Left cardiac atrium (tissue), 4 donors: ENCODE measurements around the gene UNC119B. TPM values are rescaled to one million over a fixed set of nuclear protein-coding genes. Genes with fewer than 3 reads are reported as not detected.
"Not testable (repeated sequence)": the region's sequence is repeated elsewhere in the genome, so short reads cannot be mapped to it uniquely, and the experiment has no call there.

Experiments used
- ATAC-seq, 2 donors: fragments of 200-7000 bp; cut with Tn5 transposase; one replicate each; pipeline ENCODE4 v1.9.1; 2020; ENCODE audit warnings: mild to moderate bottlenecking in 2 of 2, moderate library complexity in 2 of 2
- DNase-seq: peaks from one replicate; pipeline ENCODE4 v3.0.0-alpha.2; 2020
- intact Hi-C, 2 donors: fragments of 100-400 bp; cut with DNase I; formaldehyde crosslinking; loops; one replicate each; pipeline versions ENCODE4 v1.14.1 to v1.15.1; 2022 to 2023
- total RNA-seq, 2 donors: library from RNA; stranded (reverse); fragmentation: NEBNext Ultra II Directional; extraction: Animal tissue kit (Norgen Biotek cat#: 25700); gene quantifications; one replicate each; pipeline ENCODE4 v1.2.1, GENCODE V29; 2021
- donor health status: DM: no; HTN: yes; CAD: no.
- donor health status: DM: no; HTN: yes; CAD: no; lungs with severe emphysema.
- donor health status: DM: yes; HTN: yes; CAD: no.
- donor health status: Dilated cardiomyopathy.

Gene UNC119B
- total RNA-seq, 2 donors from 2014 or later: 14.2 to 18.2 TPM

GRCh38 chr12:120711411-120711810 is 1.2 kb downstream of the UNC119B start:
- ATAC-seq (no peak), DNase-seq (no peak)
- intact Hi-C loops: no loop called here

GRCh38 chr12:120712610-120713009 is 2.4 kb downstream of the UNC119B start:
- ATAC-seq (no peak), DNase-seq (no peak)
- intact Hi-C loops: no loop called here

GRCh38 chr12:120713861-120714482 is 3.7 kb downstream of the UNC119B start:
- intact Hi-C loops: loop anchor here in 1 of 2 donors (2.0 kb wide), 2 partner anchors 67 to 131 kb away; no protein-coding TSS in a partner anchor
- DNase-seq (peak; percentile 65), ATAC-seq (peak; percentile 55 to 59)

- no peak for DNase-seq
- no peak for ATAC-seq
- intact Hi-C loops: loop anchor here in 1 of 2 donors (5.0 kb wide), 2 partner anchors 71 to 136 kb away; partner anchors contain the start of gene POP5
These were observed 7.8 kb downstream of the UNC119B start for GRCh38 chr12:120718055-120718454.

GRCh38 chr12:120719072-120719471 is 8.8 kb downstream of the UNC119B start:
- no peak for DNase-seq
- intact Hi-C loops: loop anchor here in 1 of 2 donors (5.0 kb wide), 2 partner anchors 72 to 137 kb away; partner anchors contain the start of gene POP5
- ATAC-seq: no peak

- DNase-seq (no peak), ATAC-seq (no peak)
- intact Hi-C loops: loop anchor here in 1 of 2 donors (5.0 kb wide), 2 partner anchors 72 to 137 kb away; partner anchors contain the start of gene POP5
These were observed 9.4 kb downstream of the UNC119B start for GRCh38 chr12:120719496-120720233.

- ATAC-seq (peak; percentile 70 to 81), DNase-seq (no peak)
- intact Hi-C loops: no loop called here
These were observed 10.2 kb downstream of the UNC119B start for GRCh38 chr12:120720234-120720986.

GRCh38 chr12:120720987-120721801 is 10.9 kb downstream of the UNC119B start:
- ATAC-seq (no peak), DNase-seq (no peak)
- intact Hi-C loops: no loop called here

GRCh38 chr12:120721866-120722265 is 11.6 kb downstream of the UNC119B start:
- intact Hi-C loops: no loop called here
- no peak for DNase-seq
- ATAC-seq: no peak

GRCh38 chr12:120722784-120723183 is 12.5 kb downstream of the UNC119B start:
- intact Hi-C loops: no loop called here
- ATAC-seq (no peak), DNase-seq (no peak)

- DNase-seq (no peak), ATAC-seq (no peak)
- intact Hi-C loops: no loop called here
These were observed 14.5 kb downstream of the UNC119B start for GRCh38 chr12:120724720-120725119.

- intact Hi-C loops: no loop called here
- ATAC-seq: no peak
These were observed 14.9 kb downstream of the UNC119B start for GRCh38 chr12:120725151-120725658.

GRCh38 chr12:120725659-120726509 is 15.6 kb downstream of the UNC119B start, which contains the start of gene ACADS:
ACADS (plus strand) TSS chr12:120725826; CDS start chr12:120725886, 60 bp downstream.
- DNase-seq (peak; percentile 93), ATAC-seq (peak; percentile 99)
- intact Hi-C loops: no loop called here

More at GRCh38 chr12:120725151-120725658, 14.9 kb downstream of the UNC119B start:
- no peak for DNase-seq

- ATAC-seq (no peak), DNase-seq (no peak)
- intact Hi-C loops: no loop called here
These were observed 16.2 kb downstream of the UNC119B start for GRCh38 chr12:120726510-120726793.

- ATAC-seq (no peak), DNase-seq (no peak)
- intact Hi-C loops: no loop called here
These were observed 16.7 kb downstream of the UNC119B start for GRCh38 chr12:120726961-120727360.

- intact Hi-C loops, ATAC-seq, DNase-seq: not testable (repeated sequence)
These were observed 21.9 kb downstream of the UNC119B start for GRCh38 chr12:120732198-120732597.

GRCh38 chr12:120733574-120733973 is 23.3 kb downstream of the UNC119B start:
- intact Hi-C loops: no loop called here
- DNase-seq: no peak
- no peak for ATAC-seq

GRCh38 chr12:120734210-120734609 is 24.0 kb downstream of the UNC119B start:
- DNase-seq (no peak), ATAC-seq (peak in 1 of 2 donors; percentile 12)
- intact Hi-C loops: no loop called here
